ENCODE data around the gene POTEB3.
"Not testable (repeated sequence)": the region's sequence is repeated elsewhere in the genome, so short reads cannot be mapped to it uniquely, and the experiment has no call there.

Gene POTEB3

DNA sequence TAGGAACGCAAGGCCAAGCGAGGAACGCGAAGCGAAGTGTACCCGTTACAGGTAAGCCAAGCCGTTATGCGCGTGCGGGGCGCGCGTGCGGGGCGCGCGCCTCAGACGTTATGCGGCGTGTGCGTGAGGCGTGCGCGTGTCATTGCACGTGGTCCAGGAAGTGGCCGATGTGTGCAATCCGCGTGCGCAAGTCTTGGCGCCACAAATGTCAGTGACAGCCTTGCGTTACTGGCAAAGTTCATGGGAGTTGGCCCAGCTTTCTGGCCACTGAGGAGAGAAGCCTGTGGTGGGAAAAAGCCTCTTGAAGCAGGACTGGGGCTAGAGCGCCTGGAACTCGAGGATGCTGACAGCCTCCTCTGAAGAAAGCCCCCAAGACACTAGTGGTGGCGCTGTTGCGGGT, at the start of gene POTEB3:
POTEB3 (minus strand) TSS at position 101 of the 400 bp plus-strand sequence. CDS start 488 bp downstream, outside the sequence.
- H3K4me3 ChIP-seq (ENCODE audit: low read length); H3K9ac ChIP-seq (ENCODE audit: low read length); H3K9me3 ChIP-seq (ENCODE audit: control insufficient read depth, low read length); H3K27me3 ChIP-seq (replicated peaks; ENCODE audit: control insufficient read depth, insufficient read depth, low read length); H3K36me3 ChIP-seq (ENCODE audit: control insufficient read depth, insufficient read depth, low read length, severe bottlenecking); H3K4me1 ChIP-seq (ENCODE audit: control insufficient read depth, insufficient read depth, low read length); DNase-seq (ENCODE audit: low read depth): not testable (repeated sequence)

DNA sequence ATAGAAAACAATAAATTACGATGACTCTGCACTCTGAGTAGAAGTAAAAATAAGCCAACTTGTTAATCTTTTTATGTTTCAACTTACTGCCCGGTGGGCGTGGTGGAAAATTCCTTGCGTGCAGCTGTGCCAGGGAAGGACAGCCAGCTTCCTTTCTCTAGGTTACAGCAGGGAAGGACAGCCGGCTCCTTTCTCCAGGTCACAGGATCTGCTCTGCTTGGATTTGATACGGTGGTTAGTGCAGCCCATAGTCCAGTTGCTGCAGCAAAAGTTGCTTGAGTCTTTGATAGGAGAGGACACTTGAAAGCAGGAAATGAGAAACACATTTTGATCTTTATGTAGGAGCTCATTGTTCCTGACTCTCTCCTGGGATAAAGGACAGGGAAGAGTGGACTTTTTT, 13.4 kb upstream of the POTEB3 start:
- not testable (repeated sequence) for H3K9me3 ChIP-seq (ENCODE audit: control insufficient read depth, low read length); H3K4me3 ChIP-seq (ENCODE audit: low read length); DNase-seq (ENCODE audit: low read depth); H3K4me1 ChIP-seq (ENCODE audit: control insufficient read depth, insufficient read depth, low read length); H3K36me3 ChIP-seq (ENCODE audit: control insufficient read depth, insufficient read depth, low read length, severe bottlenecking); H3K27me3 ChIP-seq (replicated peaks; ENCODE audit: control insufficient read depth, insufficient read depth, low read length); H3K9ac ChIP-seq (ENCODE audit: low read length)

DNA sequence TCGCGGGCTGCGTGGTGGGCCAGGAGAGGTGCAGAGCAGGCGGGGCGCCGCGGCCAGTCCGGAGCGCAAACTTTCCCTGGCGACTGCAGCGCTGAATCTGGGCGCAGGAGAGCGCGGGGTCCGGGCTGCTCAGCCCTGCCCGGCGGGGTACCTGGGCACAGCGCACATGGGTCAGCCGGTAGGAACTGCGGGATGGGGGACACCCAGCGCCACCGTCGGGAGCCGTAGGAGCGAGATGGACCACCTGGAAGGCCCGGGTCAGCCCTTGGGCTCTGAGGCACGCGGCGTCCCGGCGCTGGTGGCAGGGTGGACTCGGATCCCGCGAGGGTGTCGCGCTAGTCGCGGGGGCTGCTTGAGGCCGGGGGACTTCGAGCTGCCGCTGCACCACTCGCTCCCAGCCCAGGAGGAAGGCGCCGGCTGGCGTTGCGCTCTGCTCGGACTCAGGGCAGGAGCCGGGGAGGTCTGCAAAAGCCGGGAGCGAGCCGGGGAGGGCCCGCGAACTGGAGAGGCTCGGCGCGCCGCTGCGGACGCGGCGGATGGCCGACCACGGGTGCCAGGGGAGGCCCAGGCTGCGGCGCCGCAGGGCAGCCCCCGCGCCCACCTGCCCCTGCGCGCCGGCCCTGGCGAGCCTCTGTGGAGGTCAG, 11.7 kb upstream of the POTEB3 start:
- H3K9me3 ChIP-seq (ENCODE audit: control insufficient read depth, low read length); DNase-seq (ENCODE audit: low read depth); H3K4me3 ChIP-seq (ENCODE audit: low read length); H3K36me3 ChIP-seq (ENCODE audit: control insufficient read depth, insufficient read depth, low read length, severe bottlenecking); H3K27me3 ChIP-seq (replicated peaks; ENCODE audit: control insufficient read depth, insufficient read depth, low read length); H3K9ac ChIP-seq (ENCODE audit: low read length); H3K4me1 ChIP-seq (ENCODE audit: control insufficient read depth, insufficient read depth, low read length): not testable (repeated sequence)

DNA sequence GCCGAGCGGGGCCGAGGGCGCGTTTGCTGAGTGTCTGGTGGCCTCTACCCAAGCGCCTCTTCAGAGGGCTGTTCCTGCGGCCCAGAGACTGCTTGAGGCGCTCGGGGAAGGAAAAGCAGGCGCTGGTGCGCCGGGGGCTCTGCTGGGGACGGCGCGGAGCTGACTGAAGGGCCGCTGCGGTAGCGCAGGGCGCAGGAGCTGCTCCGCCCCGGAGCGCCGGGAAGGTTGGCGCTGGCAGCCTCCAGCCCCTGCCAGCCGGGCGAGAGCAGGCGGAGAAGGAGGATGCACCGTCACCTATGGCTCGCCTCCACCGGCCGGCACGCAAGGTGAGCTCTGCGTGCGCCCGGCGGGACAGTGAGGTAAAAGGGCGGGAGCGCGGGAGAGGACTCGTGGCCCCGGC, 11.2 kb upstream of the POTEB3 start:
- not testable (repeated sequence) for H3K4me3 ChIP-seq (ENCODE audit: low read length); H3K9ac ChIP-seq (ENCODE audit: low read length); H3K27me3 ChIP-seq (replicated peaks; ENCODE audit: control insufficient read depth, insufficient read depth, low read length); DNase-seq (ENCODE audit: low read depth); H3K36me3 ChIP-seq (ENCODE audit: control insufficient read depth, insufficient read depth, low read length, severe bottlenecking); H3K4me1 ChIP-seq (ENCODE audit: control insufficient read depth, insufficient read depth, low read length); H3K9me3 ChIP-seq (ENCODE audit: control insufficient read depth, low read length)

DNA sequence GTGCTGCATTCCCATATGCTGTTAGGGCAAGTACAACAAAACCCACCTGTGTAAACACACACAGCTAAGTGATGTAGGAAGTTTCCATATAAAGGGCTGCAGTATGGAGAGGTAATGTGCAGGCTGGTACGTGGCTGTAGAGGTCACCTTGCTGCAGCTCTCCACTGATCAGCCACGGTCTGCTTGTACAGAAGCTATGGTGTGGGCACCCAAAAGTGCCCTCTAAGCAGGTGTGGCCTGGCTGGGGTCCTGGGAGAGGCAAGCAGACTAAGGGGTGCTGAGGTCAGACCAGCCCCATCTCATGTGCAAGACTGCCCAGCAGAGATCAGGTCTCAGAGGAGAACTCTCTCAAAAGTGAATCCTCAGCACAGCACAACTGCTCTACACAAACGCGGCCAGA, 32.9 kb downstream of the POTEB3 start:
- not testable (repeated sequence) for H3K27me3 ChIP-seq (replicated peaks; ENCODE audit: control insufficient read depth, insufficient read depth, low read length); H3K4me3 ChIP-seq (ENCODE audit: low read length); H3K4me1 ChIP-seq (ENCODE audit: control insufficient read depth, insufficient read depth, low read length); H3K36me3 ChIP-seq (ENCODE audit: control insufficient read depth, insufficient read depth, low read length, severe bottlenecking); H3K9ac ChIP-seq (ENCODE audit: low read length); DNase-seq (ENCODE audit: low read depth); H3K9me3 ChIP-seq (ENCODE audit: control insufficient read depth, low read length)

DNA sequence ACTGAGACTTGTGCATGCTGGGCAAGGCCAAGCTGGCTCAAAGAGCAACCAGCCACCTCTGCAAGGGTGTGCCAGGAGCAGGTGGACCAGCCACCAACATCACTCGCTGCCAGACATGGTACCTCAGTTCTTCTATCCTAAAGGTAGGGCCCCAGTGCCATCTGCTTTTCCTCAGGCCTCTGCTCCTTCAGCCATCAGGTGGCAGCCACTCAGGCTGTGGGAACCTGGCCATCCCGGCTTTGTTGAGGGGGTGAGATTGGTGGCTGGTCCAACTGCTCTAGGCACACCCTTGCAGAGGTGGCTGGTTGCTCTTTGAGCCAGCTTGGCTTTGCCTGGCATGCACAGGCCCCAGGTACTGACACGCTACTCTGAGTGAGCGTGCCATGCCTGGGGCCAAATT, 38.8 kb downstream of the POTEB3 start:
- H3K36me3 ChIP-seq (ENCODE audit: control insufficient read depth, insufficient read depth, low read length, severe bottlenecking); H3K27me3 ChIP-seq (replicated peaks; ENCODE audit: control insufficient read depth, insufficient read depth, low read length); DNase-seq (ENCODE audit: low read depth); H3K4me1 ChIP-seq (ENCODE audit: control insufficient read depth, insufficient read depth, low read length); H3K9me3 ChIP-seq (ENCODE audit: control insufficient read depth, low read length); H3K9ac ChIP-seq (ENCODE audit: low read length); H3K4me3 ChIP-seq (ENCODE audit: low read length): not testable (repeated sequence)

DNA sequence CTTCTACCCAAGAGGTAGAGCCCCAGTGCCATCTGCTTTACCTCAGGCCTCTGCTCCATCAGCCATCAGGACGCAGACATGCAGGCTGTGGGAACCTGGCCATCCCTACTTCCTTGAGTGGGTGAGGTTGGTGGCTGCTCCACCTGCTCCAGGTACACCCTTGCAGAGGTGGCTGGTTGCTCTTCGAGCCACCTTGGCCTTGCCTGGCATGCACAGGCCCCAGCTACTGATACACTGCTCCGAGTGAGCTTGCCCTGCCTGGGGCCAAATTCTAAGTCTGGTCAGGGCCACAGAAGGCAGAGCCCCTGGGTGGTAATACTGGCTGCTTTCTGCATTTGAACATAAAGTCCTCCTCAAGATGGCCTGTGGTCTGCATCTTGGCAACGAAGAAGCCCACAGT, 41.2 kb downstream of the POTEB3 start:
- not testable (repeated sequence) for H3K36me3 ChIP-seq (ENCODE audit: control insufficient read depth, insufficient read depth, low read length, severe bottlenecking); H3K4me3 ChIP-seq (ENCODE audit: low read length); H3K9ac ChIP-seq (ENCODE audit: low read length); H3K4me1 ChIP-seq (ENCODE audit: control insufficient read depth, insufficient read depth, low read length); DNase-seq (ENCODE audit: low read depth); H3K9me3 ChIP-seq (ENCODE audit: control insufficient read depth, low read length); H3K27me3 ChIP-seq (replicated peaks; ENCODE audit: control insufficient read depth, insufficient read depth, low read length)

DNA sequence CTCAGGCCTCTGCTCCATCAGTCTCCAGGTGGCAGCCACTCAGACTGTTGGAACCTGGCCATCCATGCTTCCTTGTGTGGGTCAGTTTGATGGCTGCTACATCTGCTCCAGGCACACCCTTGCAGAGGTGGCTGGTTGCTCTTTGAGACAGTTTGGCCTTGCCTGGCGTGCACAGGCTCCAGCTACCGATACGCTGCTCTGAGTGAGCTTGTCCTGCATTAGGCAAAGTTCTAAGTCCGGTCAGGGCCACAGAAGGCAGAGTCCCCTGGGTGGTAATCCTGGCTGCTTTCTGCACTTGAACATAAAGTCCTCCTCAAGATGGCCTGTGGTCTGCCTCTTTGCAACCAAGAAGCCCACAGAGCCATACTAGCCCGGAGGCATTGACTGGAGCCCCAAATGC, 41.8 kb downstream of the POTEB3 start:
- H3K9ac ChIP-seq (ENCODE audit: low read length); H3K27me3 ChIP-seq (replicated peaks; ENCODE audit: control insufficient read depth, insufficient read depth, low read length); DNase-seq (ENCODE audit: low read depth): not testable (repeated sequence)

DNA sequence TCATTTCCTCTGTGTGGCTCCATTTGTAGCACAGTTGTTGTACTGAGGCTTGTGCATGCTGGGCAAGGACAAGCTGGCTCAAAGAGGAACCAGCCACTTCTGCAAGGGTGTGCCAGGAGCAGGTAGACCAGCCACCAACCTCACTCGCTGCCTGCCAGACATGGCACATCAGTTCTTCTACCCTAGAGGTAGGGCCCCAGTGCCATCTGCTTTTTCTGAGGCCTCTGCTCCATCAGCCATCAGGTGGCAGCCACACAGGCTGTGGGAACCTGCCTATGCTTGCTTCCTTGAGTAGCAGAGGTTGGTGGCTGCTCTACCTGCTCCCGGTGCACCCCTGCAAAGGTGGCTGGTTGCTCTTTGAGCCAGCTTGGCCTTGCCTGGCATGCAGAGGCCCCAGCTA, 42.6 kb downstream of the POTEB3 start:
- not testable (repeated sequence) for H3K4me3 ChIP-seq (ENCODE audit: low read length); H3K4me1 ChIP-seq (ENCODE audit: control insufficient read depth, insufficient read depth, low read length); DNase-seq (ENCODE audit: low read depth); H3K36me3 ChIP-seq (ENCODE audit: control insufficient read depth, insufficient read depth, low read length, severe bottlenecking); H3K9ac ChIP-seq (ENCODE audit: low read length); H3K27me3 ChIP-seq (replicated peaks; ENCODE audit: control insufficient read depth, insufficient read depth, low read length); H3K9me3 ChIP-seq (ENCODE audit: control insufficient read depth, low read length)

More for the DNA sequence above, 41.8 kb downstream of the POTEB3 start:
- H3K9me3 ChIP-seq (ENCODE audit: control insufficient read depth, low read length); H3K36me3 ChIP-seq (ENCODE audit: control insufficient read depth, insufficient read depth, low read length, severe bottlenecking); H3K4me3 ChIP-seq (ENCODE audit: low read length); H3K4me1 ChIP-seq (ENCODE audit: control insufficient read depth, insufficient read depth, low read length): not testable (repeated sequence)

DNA sequence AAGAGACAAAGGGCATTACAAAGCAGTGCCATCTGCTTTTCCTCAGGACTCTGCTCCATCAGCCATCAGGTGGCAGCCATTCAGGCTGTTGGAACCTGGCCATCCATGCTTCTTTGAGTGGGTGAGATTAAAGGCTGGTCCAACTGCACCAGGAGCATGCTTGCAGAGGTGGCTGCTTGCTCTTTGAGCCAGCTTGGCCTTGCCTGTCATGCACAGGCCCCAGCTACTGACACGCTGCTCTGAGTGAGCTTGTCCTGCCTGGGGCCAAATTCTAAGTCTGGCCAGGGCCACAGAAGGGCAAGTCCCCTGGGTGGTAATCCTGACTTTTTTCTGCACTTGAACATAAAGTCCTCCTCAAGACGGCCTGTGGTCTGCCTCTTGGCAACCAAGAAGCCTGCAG, 43.1 kb downstream of the POTEB3 start:
- H3K27me3 ChIP-seq (replicated peaks; ENCODE audit: control insufficient read depth, insufficient read depth, low read length); H3K4me3 ChIP-seq (ENCODE audit: low read length); DNase-seq (ENCODE audit: low read depth); H3K36me3 ChIP-seq (ENCODE audit: control insufficient read depth, insufficient read depth, low read length, severe bottlenecking); H3K4me1 ChIP-seq (ENCODE audit: control insufficient read depth, insufficient read depth, low read length); H3K9me3 ChIP-seq (ENCODE audit: control insufficient read depth, low read length); H3K9ac ChIP-seq (ENCODE audit: low read length): not testable (repeated sequence)

DNA sequence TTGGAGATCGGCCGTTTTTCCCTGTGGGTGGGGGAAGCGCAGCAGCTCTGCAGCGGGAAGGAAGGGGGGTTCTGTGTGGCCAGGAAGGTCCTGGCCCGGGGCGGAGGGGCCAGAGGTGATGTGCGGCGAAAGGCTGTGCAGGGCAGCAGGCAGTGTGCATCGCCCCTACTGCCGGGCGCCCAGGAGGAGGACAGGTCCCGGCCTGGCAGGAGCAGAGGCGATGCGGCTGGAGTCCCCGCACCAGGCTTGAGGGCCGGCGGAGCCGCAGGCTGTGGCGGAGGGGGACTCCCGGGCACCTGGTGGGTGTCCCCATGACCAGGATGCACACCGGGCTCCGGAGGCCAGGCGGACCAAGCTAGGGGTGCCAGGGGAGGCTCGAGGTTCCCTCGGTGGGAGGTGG, 54.3 kb downstream of the POTEB3 start:
- not testable (repeated sequence) for H3K27me3 ChIP-seq (replicated peaks; ENCODE audit: control insufficient read depth, insufficient read depth, low read length); DNase-seq (ENCODE audit: low read depth); H3K4me3 ChIP-seq (ENCODE audit: low read length); H3K9me3 ChIP-seq (ENCODE audit: control insufficient read depth, low read length); H3K4me1 ChIP-seq (ENCODE audit: control insufficient read depth, insufficient read depth, low read length); H3K9ac ChIP-seq (ENCODE audit: low read length); H3K36me3 ChIP-seq (ENCODE audit: control insufficient read depth, insufficient read depth, low read length, severe bottlenecking)

DNA sequence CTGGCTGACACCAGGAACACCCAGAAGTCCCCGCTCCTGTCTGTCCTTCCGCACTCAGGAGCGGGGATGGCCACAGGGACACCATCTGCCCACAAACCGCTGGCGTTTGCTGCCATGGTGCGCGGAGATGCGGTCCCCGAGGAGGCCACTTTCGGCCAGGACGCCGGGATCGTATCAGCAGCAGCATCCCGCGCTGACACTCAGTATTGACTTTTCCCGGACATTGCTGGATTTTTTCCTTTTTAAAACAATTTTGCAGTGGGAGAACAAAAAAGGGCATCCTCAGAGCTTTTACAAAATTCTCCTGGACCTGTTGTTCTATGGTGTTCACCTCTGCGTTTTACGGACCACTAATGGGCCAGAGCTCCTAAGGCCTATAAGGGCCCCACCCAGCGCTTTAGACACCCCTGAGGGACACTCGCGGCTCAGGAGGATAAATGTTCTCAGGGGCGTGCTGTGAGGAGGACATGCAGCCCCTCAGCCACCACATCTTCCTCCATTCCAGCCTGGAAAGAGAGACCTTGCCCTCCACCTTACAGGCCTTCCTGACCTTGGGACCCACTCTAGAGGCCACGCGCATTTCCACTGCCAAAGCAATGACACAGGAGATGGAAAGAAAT, 56.3 kb downstream of the POTEB3 start:
- not testable (repeated sequence) for H3K4me3 ChIP-seq (ENCODE audit: low read length); DNase-seq (ENCODE audit: low read depth); H3K4me1 ChIP-seq (ENCODE audit: control insufficient read depth, insufficient read depth, low read length); H3K9ac ChIP-seq (ENCODE audit: low read length); H3K27me3 ChIP-seq (replicated peaks; ENCODE audit: control insufficient read depth, insufficient read depth, low read length); H3K36me3 ChIP-seq (ENCODE audit: control insufficient read depth, insufficient read depth, low read length, severe bottlenecking); H3K9me3 ChIP-seq (ENCODE audit: control insufficient read depth, low read length)
